SJSA1 (cell line): ENCODE data around the gene MBTD1. TPM values are rescaled to one million over a fixed set of nuclear protein-coding genes. Genes with fewer than 3 reads are reported as not detected.
"Not testable (repeated sequence)": the region's sequence is repeated elsewhere in the genome, so short reads cannot be mapped to it uniquely, and the experiment has no call there.

Experiments used
- DNase-seq, 2 experiments: peaks; one replicate each; pipeline ENCODE4 v3.0.0-alpha.2; 2015 to 2020; ENCODE audit warnings: low spot score in 2 of 2, low read depth in 1 of 2
- H3K27ac ChIP-seq: fragments of 250-450 bp; sonication (Bioruptor Pico); 2 replicates; pipeline ENCODE4 v1.5.1; 2020; ENCODE audit warnings: mild to moderate bottlenecking, moderate library complexity
- H3K27me3 ChIP-seq: fragments of 250-450 bp; sonication (Bioruptor Pico); replicated peaks from 2 replicates; pipeline ENCODE4 v1.5.1; 2020; ENCODE audit warnings: mild to moderate bottlenecking, moderate library complexity
- H3K36me3 ChIP-seq: fragments of 250-450 bp; sonication (Bioruptor Pico); 2 replicates; pipeline ENCODE4 v1.5.1; 2020; ENCODE audit warnings: mild to moderate bottlenecking
- H3K4me1 ChIP-seq: fragments of 250-450 bp; sonication (Bioruptor Pico); replicated peaks from 2 replicates; pipeline ENCODE4 v1.6.1; 2021; ENCODE audit warnings: mild to moderate bottlenecking
- H3K4me3 ChIP-seq: fragments of 250-450 bp; sonication (Bioruptor Pico); 2 replicates; pipeline ENCODE4 v1.5.1; 2020; ENCODE audit warnings: mild to moderate bottlenecking
- H3K9me3 ChIP-seq: fragments of 250-450 bp; sonication (Bioruptor Pico); replicated peaks from 2 replicates; pipeline ENCODE4 v1.5.1; 2020; ENCODE audit warnings: mild to moderate bottlenecking
- total RNA-seq: library from RNA; depleted of rRNA; stranded (reverse); fragments of >200 nt; shearing (Covaris generic); gene quantifications from 2 replicates; pipeline ENCODE4 v1.2.3, GENCODE V29; 2014

The MBTD1 gene
- total RNA-seq, 1 experiment from 2014 or later: 11.3 TPM

GRCh38 chr17:51234162-51234561 is 25.7 kb downstream of the MBTD1 start:
- peaks cover 8% of the 10 kb centered on the region; the same call in 1 of the 2 replicates for H3K36me3 ChIP-seq
- no peaks in the 10 kb centered on the region for H3K27me3 ChIP-seq
- DNase-seq: no peak
- no peaks in the 10 kb centered on the region for H3K9me3 ChIP-seq
- H3K4me3 ChIP-seq: no peak overlapping the region
- H3K27ac ChIP-seq: no peak overlapping the region
- no peaks in the 10 kb centered on the region for H3K4me1 ChIP-seq

DNA sequence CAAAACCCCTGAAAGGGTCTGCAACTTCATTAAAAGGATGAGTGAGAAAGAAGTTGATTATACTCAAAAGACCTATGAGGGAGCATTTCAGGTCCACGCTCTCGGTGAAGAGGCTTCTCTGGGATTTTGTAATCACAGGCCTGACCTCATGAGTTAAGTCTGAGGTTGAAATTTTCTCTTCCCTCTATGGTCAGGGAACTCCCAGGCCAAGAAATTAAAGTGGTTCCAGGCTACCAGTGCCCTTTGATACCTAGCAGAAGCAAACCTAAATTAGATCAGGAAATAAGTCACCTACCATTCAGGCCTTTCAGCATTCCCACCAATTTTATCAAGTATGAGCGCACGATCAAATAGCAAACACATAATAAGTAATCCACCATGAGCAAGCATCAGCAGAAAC is 27.9 kb downstream of the MBTD1 start:
- no peak for DNase-seq
- no peaks in the 10 kb centered on the region for H3K27me3 ChIP-seq
- no peaks in the 10 kb centered on the region for H3K4me1 ChIP-seq
- H3K27ac ChIP-seq: no peak overlapping the region
- no peak overlapping the region for H3K4me3 ChIP-seq
- no peaks in the 10 kb centered on the region for H3K36me3 ChIP-seq
- H3K9me3 ChIP-seq: no peaks in the 10 kb centered on the region

- no peaks in the 10 kb centered on the region for H3K36me3 ChIP-seq
- H3K4me3 ChIP-seq: no peak overlapping the region
- no peaks in the 10 kb centered on the region for H3K4me1 ChIP-seq
- no peaks in the 10 kb centered on the region for H3K27me3 ChIP-seq
- DNase-seq: no peak
- no peak overlapping the region for H3K27ac ChIP-seq
- H3K9me3 ChIP-seq: no peaks in the 10 kb centered on the region
Measured at GRCh38 chr17:51230306-51230705, 29.5 kb downstream of the MBTD1 start.

DNA sequence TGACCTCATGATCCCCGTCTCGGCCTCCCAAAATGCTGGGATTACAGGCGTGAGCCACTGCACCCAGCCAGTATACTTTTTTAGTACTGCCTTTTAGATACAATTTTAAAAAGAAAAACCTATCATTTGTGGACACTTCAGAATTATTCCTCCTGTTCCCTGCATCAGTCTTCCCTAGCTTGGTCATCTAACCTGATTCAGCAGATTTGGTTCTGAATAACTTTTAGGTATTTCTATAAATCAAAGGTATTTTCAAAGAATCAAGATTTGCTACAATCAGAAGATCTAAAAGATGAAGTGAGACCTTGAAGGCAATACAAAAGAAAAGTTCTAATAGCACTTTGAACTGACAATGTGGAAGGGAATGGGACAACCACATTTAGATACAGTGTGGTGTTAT is 30.0 kb downstream of the MBTD1 start:
- no peaks in the 10 kb centered on the region for H3K9me3 ChIP-seq
- H3K36me3 ChIP-seq: no peaks in the 10 kb centered on the region
- no peak overlapping the region for H3K27ac ChIP-seq
- H3K4me1 ChIP-seq: no peaks in the 10 kb centered on the region
- no peak overlapping the region for H3K4me3 ChIP-seq
- no peak for DNase-seq
- no peaks in the 10 kb centered on the region for H3K27me3 ChIP-seq

DNA sequence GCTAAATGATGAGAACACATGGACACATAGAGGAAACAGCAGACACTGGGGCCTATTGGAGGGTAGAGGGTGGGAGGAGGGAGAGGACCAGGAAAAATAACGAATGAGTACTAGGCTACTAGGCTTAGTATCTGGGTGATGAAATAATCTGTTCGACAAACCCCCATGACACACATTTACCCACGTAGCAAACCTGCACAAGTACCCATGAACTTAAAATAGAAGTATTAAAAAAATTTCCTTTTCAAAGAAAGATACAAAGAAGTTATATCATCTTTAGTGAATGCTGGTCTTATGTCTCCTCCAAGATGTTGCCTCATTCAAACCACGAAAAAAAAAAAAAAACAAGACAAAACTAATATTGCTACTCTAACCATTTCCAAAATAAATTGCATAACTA is 31.7 kb downstream of the MBTD1 start:
- no peaks in the 10 kb centered on the region for H3K27me3 ChIP-seq
- H3K4me3 ChIP-seq: no peak overlapping the region
- H3K36me3 ChIP-seq: peaks cover 10% of the 10 kb centered on the region
- no peaks in the 10 kb centered on the region for H3K9me3 ChIP-seq
- no peak for DNase-seq
- H3K4me1 ChIP-seq: no peaks in the 10 kb centered on the region
- no peak overlapping the region for H3K27ac ChIP-seq

GRCh38 chr17:51225523-51225922 is 34.3 kb downstream of the MBTD1 start:
- not testable (repeated sequence) for DNase-seq, H3K9me3 ChIP-seq, H3K4me3 ChIP-seq, H3K27ac ChIP-seq, H3K27me3 ChIP-seq, H3K4me1 ChIP-seq
- peaks cover 15% of the 10 kb centered on the region for H3K36me3 ChIP-seq

- Histone ChIP-seq H3K27ac (no peak overlapping the region), H3K4me1 (no peaks in the 10 kb centered on the region), H3K9me3 (no peaks in the 10 kb centered on the region), H3K4me3 (no peak overlapping the region), H3K27me3 (no peaks in the 10 kb centered on the region), H3K36me3 (peaks cover 21% of the 10 kb centered on the region)
- DNase-seq: no peak
Measured at GRCh38 chr17:51224402-51225262, 35.2 kb downstream of the MBTD1 start.

- DNase-seq: no peak
- peaks cover 48% of the 10 kb centered on the region for H3K36me3 ChIP-seq
- no peaks in the 10 kb centered on the region for H3K4me1 ChIP-seq
- no peaks in the 10 kb centered on the region for H3K27me3 ChIP-seq
- H3K27ac ChIP-seq: no peak overlapping the region
- no peak overlapping the region for H3K4me3 ChIP-seq
- H3K9me3 ChIP-seq: no peaks in the 10 kb centered on the region
Measured at GRCh38 chr17:51221322-51221721, 38.5 kb downstream of the MBTD1 start.

- peaks cover 61% of the 10 kb centered on the region for H3K36me3 ChIP-seq
Measured at GRCh38 chr17:51217946-51218345, 41.9 kb downstream of the MBTD1 start.

DNA sequence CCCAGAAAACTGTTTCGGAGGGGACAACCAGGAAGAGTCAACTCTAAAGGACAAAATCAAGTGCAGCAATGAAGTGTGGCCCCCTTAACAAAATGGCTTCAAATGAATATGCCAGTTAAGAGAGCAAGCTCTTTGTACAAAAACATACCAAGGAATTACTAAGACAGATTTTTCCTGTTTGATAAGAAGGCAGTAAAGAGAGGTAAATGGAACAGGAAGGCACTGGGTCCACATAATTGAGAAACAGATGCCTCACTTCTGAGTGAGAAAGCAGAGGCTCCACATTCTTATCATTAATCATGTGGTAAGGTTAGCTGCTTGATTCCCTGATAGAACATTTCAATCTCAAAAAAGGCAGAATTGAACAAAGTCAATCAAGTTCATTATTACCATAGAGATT is 44.9 kb downstream of the MBTD1 start:
- H3K4me3 ChIP-seq: no peak overlapping the region
- H3K27ac ChIP-seq: no peak overlapping the region
- H3K9me3 ChIP-seq: no peaks in the 10 kb centered on the region
- no peak for DNase-seq
- peaks cover 63% of the 10 kb centered on the region for H3K36me3 ChIP-seq
- H3K4me1 ChIP-seq: no peaks in the 10 kb centered on the region
- H3K27me3 ChIP-seq: no peaks in the 10 kb centered on the region

More at GRCh38 chr17:51217946-51218345, 41.9 kb downstream of the MBTD1 start:
- no peak overlapping the region for H3K4me3 ChIP-seq
- no peaks in the 10 kb centered on the region for H3K27me3 ChIP-seq
- no peaks in the 10 kb centered on the region for H3K4me1 ChIP-seq
- DNase-seq: no peak
- no peaks in the 10 kb centered on the region for H3K9me3 ChIP-seq
- H3K27ac ChIP-seq: no peak overlapping the region

DNA sequence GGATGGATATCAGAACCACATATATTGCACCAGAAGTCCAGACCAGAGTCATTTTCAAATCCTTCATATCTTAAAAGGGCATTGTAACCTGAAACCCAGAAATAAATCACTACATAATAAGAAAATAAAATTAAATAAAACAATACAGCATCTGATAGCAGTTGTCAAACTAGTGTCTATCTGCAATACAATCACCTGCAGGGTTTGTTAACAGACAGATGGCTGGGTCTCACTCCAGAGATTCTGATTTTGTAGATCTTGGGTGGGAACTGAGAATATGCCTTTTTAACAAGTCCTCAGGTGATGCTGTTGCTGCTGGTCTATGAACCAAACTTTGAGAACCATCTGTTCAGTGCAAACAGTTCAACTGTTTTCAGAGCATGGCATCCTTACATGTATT is 56.0 kb downstream of the MBTD1 start:
- Histone ChIP-seq H3K27me3 (no peaks in the 10 kb centered on the region), H3K9me3 (no peaks in the 10 kb centered on the region), H3K27ac (no peak overlapping the region), H3K4me3 (no peak overlapping the region), H3K36me3 (peaks cover 64% of the 10 kb centered on the region), H3K4me1 (no peaks in the 10 kb centered on the region)
- DNase-seq: no peak

DNA sequence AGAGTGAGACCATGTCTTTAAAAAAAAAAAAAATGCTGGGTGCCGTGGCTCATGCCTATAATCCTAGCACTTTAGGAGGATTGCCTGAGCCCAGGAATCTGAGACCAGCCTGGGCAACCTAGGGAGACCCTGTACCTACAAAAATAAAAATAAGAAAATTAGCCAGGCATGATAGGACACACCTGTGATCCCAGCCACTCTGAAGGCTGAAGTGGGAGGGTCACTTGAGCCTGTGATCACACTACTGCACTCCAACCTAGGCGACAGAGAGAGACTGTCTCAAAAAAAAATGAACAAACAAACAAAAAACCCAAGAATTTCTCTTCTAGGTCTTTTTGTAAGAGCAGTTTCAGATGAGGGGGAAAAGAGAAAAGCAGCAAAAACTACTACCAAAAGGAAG is 59.0 kb downstream of the MBTD1 start:
- no peaks in the 10 kb centered on the region for H3K4me1 ChIP-seq
- peaks cover 64% of the 10 kb centered on the region for H3K36me3 ChIP-seq
- no peaks in the 10 kb centered on the region for H3K27me3 ChIP-seq
- DNase-seq: no peak
- no peak overlapping the region for H3K27ac ChIP-seq
- H3K4me3 ChIP-seq: no peak overlapping the region
- no peaks in the 10 kb centered on the region for H3K9me3 ChIP-seq

DNA sequence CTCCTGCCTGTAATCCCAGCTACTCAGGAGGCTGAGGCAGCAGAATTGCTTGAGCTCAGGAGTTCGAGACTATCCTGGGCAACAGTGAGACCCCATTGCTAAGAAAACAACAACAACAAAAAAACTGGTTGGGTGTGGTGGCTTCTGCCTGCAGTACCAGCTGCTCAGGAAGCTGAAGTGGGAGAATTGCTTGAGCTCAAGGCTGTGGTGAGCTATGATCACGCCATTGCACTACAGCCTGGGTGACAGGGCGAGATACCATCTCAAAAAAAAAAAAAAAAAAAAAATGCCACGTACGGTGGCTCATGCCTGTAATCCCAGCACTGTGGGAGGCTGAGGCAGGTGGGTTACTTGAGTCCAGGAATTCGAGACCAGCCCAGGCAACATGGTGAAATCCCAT is 59.6 kb downstream of the MBTD1 start:
- no peaks in the 10 kb centered on the region for H3K27me3 ChIP-seq
- H3K36me3 ChIP-seq: peaks cover 58% of the 10 kb centered on the region
- H3K4me3 ChIP-seq: no peak overlapping the region
- no peaks in the 10 kb centered on the region for H3K9me3 ChIP-seq
- H3K27ac ChIP-seq: no peak overlapping the region
- no peak for DNase-seq
- no peaks in the 10 kb centered on the region for H3K4me1 ChIP-seq

DNA sequence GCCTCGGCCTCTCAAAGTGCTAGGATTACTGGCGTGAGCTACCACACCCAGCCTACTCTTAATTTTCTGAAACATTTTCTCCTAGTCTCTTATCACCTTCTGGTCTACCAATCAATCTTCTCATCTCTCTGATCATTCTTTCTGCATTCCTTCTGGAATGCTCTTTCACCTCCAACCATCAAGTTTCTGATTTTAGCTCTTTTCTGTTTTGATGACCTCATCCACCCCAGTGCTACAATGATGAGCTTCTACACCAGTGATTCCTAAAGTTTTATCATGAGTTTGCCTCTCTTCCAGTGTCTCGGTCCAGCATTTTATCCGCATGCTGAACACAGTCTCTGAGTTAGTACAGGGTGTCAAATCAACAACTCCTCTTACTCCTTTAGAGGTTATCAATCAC is 62.1 kb downstream of the MBTD1 start:
- Histone ChIP-seq H3K36me3 (peaks cover 46% of the 10 kb centered on the region), H3K27ac (no peak overlapping the region), H3K27me3 (no peaks in the 10 kb centered on the region), H3K9me3 (no peaks in the 10 kb centered on the region), H3K4me1 (no peaks in the 10 kb centered on the region), H3K4me3 (no peak overlapping the region)
- no peak for DNase-seq

- Histone ChIP-seq H3K27ac (no peak overlapping the region), H3K36me3 (peaks cover 31% of the 10 kb centered on the region), H3K4me1 (no peaks in the 10 kb centered on the region), H3K9me3 (no peaks in the 10 kb centered on the region), H3K4me3 (no peak overlapping the region), H3K27me3 (no peaks in the 10 kb centered on the region)
- no peak for DNase-seq
Measured at GRCh38 chr17:51191895-51192294, 68.0 kb downstream of the MBTD1 start.
